ENCODE results near the gene RPRML. TPM values are rescaled to one million over a fixed set of nuclear protein-coding genes. Genes with fewer than 3 reads are reported as not detected.
"Not testable (repeated sequence)": the region's sequence is repeated elsewhere in the genome, so short reads cannot be mapped to it uniquely, and the experiment has no call there.

Gene RPRML
- total RNA-seq, 1 experiment from 2014 or later, result 4.7 TPM

GRCh38 chr17:46960152-46960551, 18.9 kb downstream of the RPRML start:
- peaks cover 18% of the 10 kb centered on the region for H3K9me3 Mint-ChIP-seq
- no peak overlapping the region for H3K4me3 Mint-ChIP-seq
- CTCF ChIA-PET, result no interaction called here

GRCh38 chr17:46958041-46958591, 20.9 kb downstream of the RPRML start:
- DNase-seq (ENCODE audit: low spot score) (no peak), ATAC-seq (no peak)
- ChIA-PET POLR2A (no interaction called here), CTCF (interaction anchor here (0.6 to 1.9 kb wide), 2 partner anchors 15 to 45 kb away, joined by 4 to 8 read pairs; no protein-coding TSS in a partner anchor)
- no peak overlapping the region for H3K27ac Mint-ChIP-seq
- no peak for TF ChIP-seq PRDM15 (CRISPR knock-in tag; IDR thresholded peaks at IDR 0.05)
- no peak for TF ChIP-seq ZNF121 (CRISPR knock-in tag; IDR thresholded peaks at IDR 0.05)
- TF ChIP-seq RELA (CRISPR knock-in tag; IDR thresholded peaks at IDR 0.05; ENCODE audit: borderline replicate concordance), result no peak
- TF ChIP-seq EMX1 (CRISPR knock-in tag; IDR thresholded peaks at IDR 0.05), result no peak
- no peak for TF ChIP-seq ATF3 (CRISPR knock-in tag; conservative IDR thresholded peaks at IDR 0.05)
- no peak for TF ChIP-seq TEAD4 (CRISPR knock-in tag; IDR thresholded peaks at IDR 0.05)
- no peak for TF ChIP-seq TP53 (CRISPR knock-in tag; IDR thresholded peaks at IDR 0.05)
- TF ChIP-seq ZNF232 (CRISPR knock-in tag; IDR thresholded peaks at IDR 0.05), result no peak
- no peak for TF ChIP-seq ERG (CRISPR knock-in tag; IDR thresholded peaks at IDR 0.05)
- TF ChIP-seq E2F1 (CRISPR knock-in tag; IDR thresholded peaks at IDR 0.05), result no peak
- no peak for TF ChIP-seq TEAD1 (CRISPR knock-in tag; IDR thresholded peaks at IDR 0.05)
- H3K4me3 Mint-ChIP-seq, result no peak overlapping the region
- H3K36me3 Mint-ChIP-seq, result peaks cover 14% of the 10 kb centered on the region
- peaks cover 18% of the 10 kb centered on the region for H3K9me3 Mint-ChIP-seq
- H3K27me3 Mint-ChIP-seq (ENCODE audit: low read depth), result peaks cover 23% of the 10 kb centered on the region
- H3K4me1 Mint-ChIP-seq, result no peaks in the 10 kb centered on the region

More at GRCh38 chr17:46960152-46960551, 18.9 kb downstream of the RPRML start:
- POLR2A ChIA-PET, result no interaction called here
- H3K36me3 Mint-ChIP-seq, result peaks cover 14% of the 10 kb centered on the region
- DNase-seq (ENCODE audit: low spot score) (no peak), ATAC-seq (no peak)
- H3K4me1 Mint-ChIP-seq, result no peaks in the 10 kb centered on the region
- no peak overlapping the region for H3K27ac Mint-ChIP-seq
- TF ChIP-seq FOXJ3 (CRISPR knock-in tag; IDR thresholded peaks at IDR 0.05; ENCODE audit: borderline replicate concordance), result no peak
- peaks cover 14% of the 10 kb centered on the region for H3K27me3 Mint-ChIP-seq (ENCODE audit: low read depth)

GRCh38 chr17:46953191-46953590, 25.9 kb downstream of the RPRML start:
- H3K27ac Mint-ChIP-seq; CTCF ChIA-PET; ATAC-seq; DNase-seq (ENCODE audit: low spot score); H3K9me3 Mint-ChIP-seq; H3K27me3 Mint-ChIP-seq (ENCODE audit: low read depth); POLR2A ChIA-PET; H3K4me1 Mint-ChIP-seq; H3K4me3 Mint-ChIP-seq: not testable (repeated sequence)
- peaks cover 16% of the 10 kb centered on the region for H3K36me3 Mint-ChIP-seq

- H3K27ac Mint-ChIP-seq, result no peak overlapping the region
- no peaks in the 10 kb centered on the region for H3K9me3 Mint-ChIP-seq
- H3K27me3 Mint-ChIP-seq (ENCODE audit: low read depth), result peaks cover 9% of the 10 kb centered on the region; the same call in 1 of the 2 replicates
- POLR2A ChIA-PET, result no interaction called here
- CTCF ChIA-PET, result interaction anchor here (2.0 kb wide), 1 partner anchor 9 kb away, joined by 12 read pairs; no protein-coding TSS in a partner anchor
- no peak for ATAC-seq
- H3K36me3 Mint-ChIP-seq, result peaks cover 16% of the 10 kb centered on the region
- H3K4me3 Mint-ChIP-seq, result no peak overlapping the region
- no peak for DNase-seq (ENCODE audit: low spot score)
- no peaks in the 10 kb centered on the region for H3K4me1 Mint-ChIP-seq
- TF ChIP-seq GRHL2 (CRISPR knock-in tag; IDR thresholded peaks at IDR 0.05; ENCODE audit: insufficient replicate concordance, severe bottlenecking) (no peak), ZNF281 (CRISPR knock-in tag; IDR thresholded peaks at IDR 0.05) (no peak), ATF3 (CRISPR knock-in tag; conservative IDR thresholded peaks at IDR 0.05) (no peak), ZNF138 (CRISPR knock-in tag; conservative IDR thresholded peaks at IDR 0.05) (no peak)
Observed at GRCh38 chr17:46952115-46952514, 26.9 kb downstream of the RPRML start.

All from WTC11 (cell line).